HUDEP-2 (cell line): Measurements from ENCODE around the gene RAB20.
"Not testable (repeated sequence)": the region's sequence is repeated elsewhere in the genome, so short reads cannot be mapped to it uniquely, and the experiment has no call there.

Source experiments
- DNase-seq, 76 experiments: peaks; one replicate each; lab custom pipeline; 2025; ENCODE audit not compliant: unreplicated experiment in 76 of 76; lab: John Stamatoyannopoulos, UW

Gene RAB20

GRCh38 chr13:110555601-110556223, 5.8 kb downstream of the RAB20 start:
- DNase-seq, result no peak

GRCh38 chr13:110554946-110555345, 6.6 kb downstream of the RAB20 start:
- DNase-seq, result no peak

GRCh38 chr13:110554227-110554836, 7.2 kb downstream of the RAB20 start:
- DNase-seq, result no peak

GRCh38 chr13:110553417-110553816, 8.1 kb downstream of the RAB20 start:
- DNase-seq, result no peak

- DNase-seq, result no peak
Observed at GRCh38 chr13:110552767-110553166, 8.8 kb downstream of the RAB20 start.

- DNase-seq, result no peak
Observed at GRCh38 chr13:110551284-110551683, 10.2 kb downstream of the RAB20 start.

- no peak for DNase-seq
Observed at GRCh38 chr13:110549795-110550160, 11.7 kb downstream of the RAB20 start.

- no peak for DNase-seq
Observed at GRCh38 chr13:110548891-110549794, 12.4 kb downstream of the RAB20 start.

GRCh38 chr13:110546926-110547325, 14.6 kb downstream of the RAB20 start:
- no peak for DNase-seq

GRCh38 chr13:110546378-110546777, 15.1 kb downstream of the RAB20 start:
- no peak for DNase-seq

- DNase-seq, result no peak
Observed at GRCh38 chr13:110542169-110542796, 19.2 kb downstream of the RAB20 start.

- no peak for DNase-seq
Observed at GRCh38 chr13:110541526-110541920, 20.0 kb downstream of the RAB20 start.

GRCh38 chr13:110540871-110541525, 20.5 kb downstream of the RAB20 start:
- no peak for DNase-seq

GRCh38 chr13:110539894-110540293, 21.6 kb downstream of the RAB20 start:
- no peak for DNase-seq

GRCh38 chr13:110538632-110539031, 22.9 kb downstream of the RAB20 start:
- DNase-seq, result no peak

- DNase-seq, result no peak
Observed at GRCh38 chr13:110536006-110536693, 25.4 kb downstream of the RAB20 start.

- no peak for DNase-seq
Observed at GRCh38 chr13:110535526-110535925, 26.0 kb downstream of the RAB20 start.

GRCh38 chr13:110533771-110534670, 27.5 kb downstream of the RAB20 start:
- no peak for DNase-seq

GRCh38 chr13:110532258-110532657, 29.3 kb downstream of the RAB20 start:
- DNase-seq, result not testable (repeated sequence)
